GM19239 (cell line): ENCODE data around the gene ANO7.
"Not testable (repeated sequence)": the region's sequence is repeated elsewhere in the genome, so short reads cannot be mapped to it uniquely, and the experiment has no call there.

Experiments used
- DNase-seq: peaks from one replicate; pipeline ENCODE4 v3.0.0; 2011; ENCODE audit warnings: low spot score; ENCODE audit not compliant: insufficient read length
- FAIRE-seq: peaks from 2 replicates; lab custom pipeline; 2011; peaks lifted over from hg19 to GRCh38; lab: Jason Lieb, UNC

ANO7 gene

DNA sequence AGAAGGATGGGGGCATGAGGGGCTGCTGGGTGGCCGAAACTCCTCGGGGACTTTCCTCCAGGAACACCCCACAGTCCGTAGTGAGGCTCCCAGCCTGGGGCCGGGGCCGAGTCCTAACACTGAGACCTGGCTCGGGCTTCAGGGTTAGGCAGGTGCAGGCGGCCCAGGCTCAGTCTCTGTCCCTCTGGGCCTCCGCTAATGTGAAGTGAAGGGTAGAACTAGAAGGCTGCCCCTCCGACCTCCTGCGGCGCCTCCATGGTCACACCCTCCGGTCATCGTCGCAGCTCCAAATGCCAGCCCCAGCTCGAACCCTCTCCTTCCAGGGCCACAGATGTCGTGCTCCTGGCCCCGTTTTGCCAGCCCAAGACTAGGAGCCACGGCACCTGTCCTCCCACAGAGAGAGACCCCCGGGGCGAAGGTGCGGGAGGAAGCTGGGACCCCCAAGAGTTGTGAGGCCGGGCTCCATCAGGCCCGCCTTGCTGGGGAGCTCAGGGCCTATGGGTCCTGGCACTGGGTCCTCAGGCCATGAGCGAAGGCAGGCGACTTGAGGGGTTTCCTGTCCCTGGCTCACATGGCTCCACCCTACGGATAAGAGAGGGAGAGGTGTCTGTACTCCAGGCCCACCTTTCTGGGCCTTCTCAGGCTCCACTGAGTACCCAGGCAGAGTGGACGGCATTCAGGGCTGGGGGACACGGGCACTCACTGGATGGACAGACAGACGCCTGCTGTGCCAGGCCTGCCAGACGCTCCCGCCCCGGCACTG, 797 bp downstream of the ANO7 start:
- FAIRE-seq (no peak), DNase-seq (no peak)

DNA sequence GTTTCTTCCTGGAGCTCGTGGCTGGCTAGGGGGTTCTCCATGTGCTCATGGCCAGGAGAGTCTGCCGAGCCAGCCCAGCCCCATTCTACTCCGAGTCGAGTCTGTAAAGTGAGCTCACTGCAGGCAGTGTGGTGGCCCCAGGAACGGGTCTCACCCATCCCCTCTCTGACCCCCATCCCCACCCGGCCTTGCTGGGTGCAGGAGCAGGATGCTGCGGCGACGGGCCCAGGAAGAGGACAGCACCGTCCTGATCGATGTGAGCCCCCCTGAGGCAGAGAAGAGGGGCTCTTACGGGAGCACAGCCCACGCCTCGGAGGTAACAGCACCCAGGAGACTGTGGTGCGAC, 1.4 kb downstream of the ANO7 start:
- FAIRE-seq: no peak
- no peak for DNase-seq

DNA sequence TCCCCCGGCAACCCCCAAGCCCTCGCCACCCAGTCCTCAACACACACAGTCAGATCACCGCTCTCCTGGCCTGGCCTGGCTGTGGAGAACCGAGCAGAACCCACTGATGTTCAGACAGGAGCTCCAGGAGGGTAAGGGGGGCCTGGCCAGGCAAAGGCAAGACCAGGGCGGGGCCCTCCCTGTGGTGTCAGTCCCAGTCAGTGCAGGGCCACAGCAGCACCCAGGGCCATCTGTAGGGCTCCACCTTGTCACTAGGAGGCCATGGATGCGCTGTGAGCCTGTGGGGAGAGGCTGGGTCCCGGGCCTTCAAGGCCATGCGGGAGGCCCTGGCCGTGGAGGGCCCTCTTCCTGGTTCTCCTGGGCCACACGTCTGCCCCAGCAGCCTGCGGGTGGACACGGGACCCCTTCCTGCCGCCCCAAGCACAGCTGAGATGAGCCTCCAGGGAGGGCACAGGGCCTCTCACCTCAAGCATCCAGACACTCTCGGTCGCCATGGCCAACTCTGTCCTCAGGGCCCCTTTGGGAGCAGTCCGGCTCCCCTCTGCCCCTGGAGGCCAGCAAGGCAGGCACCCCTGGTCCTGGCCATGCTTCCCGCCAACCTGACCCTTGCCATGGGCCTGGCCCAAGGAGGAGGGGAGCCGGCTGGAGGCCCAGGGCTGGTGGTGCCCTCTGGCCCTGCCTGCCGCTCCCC, 2.0 kb downstream of the ANO7 start:
- DNase-seq (no peak), FAIRE-seq (no peak)

DNA sequence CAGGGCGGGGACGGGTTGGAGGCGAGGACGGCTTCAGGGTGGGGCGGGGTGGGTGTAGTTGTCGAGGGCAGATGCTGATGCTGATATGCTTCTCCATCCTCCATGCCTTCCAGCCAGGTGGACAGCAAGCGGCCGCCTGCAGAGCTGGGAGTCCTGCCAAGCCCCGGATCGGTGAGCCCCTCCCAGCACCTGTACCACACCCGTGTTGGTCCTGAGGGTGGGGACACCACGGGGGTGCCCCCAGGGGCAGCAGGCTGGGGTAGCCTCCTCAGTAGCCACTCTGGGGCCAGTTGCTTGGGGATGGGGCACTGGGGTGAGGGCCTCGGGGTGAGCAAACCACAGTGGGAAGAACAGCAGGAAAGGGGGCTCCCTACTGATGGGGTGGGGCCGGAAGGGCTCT, 2.6 kb downstream of the ANO7 start:
- FAIRE-seq (no peak), DNase-seq (no peak)

DNA sequence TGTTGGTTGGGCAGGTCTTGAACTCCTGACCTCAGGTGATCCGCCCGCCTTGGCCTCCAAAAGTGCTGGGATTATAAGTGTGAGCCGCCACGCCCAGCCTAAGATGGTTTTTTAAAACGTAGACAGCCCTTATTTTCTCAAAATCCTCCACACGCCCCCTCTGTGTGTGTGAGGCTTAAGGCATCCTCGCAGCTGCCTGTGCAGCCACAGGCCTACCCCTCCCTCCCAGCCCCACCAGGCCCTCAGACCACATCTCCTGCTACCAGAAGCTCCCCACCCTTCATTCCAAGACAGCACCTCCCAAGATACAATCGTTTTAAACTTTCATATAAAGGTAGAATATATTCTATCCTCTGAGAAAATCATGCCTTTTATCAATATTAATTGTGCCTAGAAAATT, 4.8 kb downstream of the ANO7 start:
- FAIRE-seq (no peak), DNase-seq (no peak)

DNA sequence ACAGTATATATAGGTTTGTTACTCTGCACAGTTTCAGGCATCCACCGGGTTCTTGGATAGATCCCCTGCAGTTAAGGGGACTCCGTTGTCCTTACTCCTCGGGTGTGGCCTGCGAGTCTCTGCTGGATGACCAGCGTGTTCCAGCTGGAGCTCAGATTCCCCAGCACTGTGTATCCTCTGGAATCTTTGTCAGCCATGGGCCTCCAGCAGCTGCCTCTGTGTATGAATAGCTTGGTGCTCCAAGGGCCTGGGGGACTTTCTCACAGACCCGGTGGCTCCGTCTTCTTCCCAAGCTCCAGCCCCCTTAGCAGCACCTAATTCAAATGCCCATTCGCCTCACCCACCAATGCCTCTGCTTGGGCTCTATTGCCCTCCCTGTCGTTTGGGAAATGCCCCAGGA, 6.3 kb downstream of the ANO7 start:
- DNase-seq (no peak), FAIRE-seq (no peak)

DNA sequence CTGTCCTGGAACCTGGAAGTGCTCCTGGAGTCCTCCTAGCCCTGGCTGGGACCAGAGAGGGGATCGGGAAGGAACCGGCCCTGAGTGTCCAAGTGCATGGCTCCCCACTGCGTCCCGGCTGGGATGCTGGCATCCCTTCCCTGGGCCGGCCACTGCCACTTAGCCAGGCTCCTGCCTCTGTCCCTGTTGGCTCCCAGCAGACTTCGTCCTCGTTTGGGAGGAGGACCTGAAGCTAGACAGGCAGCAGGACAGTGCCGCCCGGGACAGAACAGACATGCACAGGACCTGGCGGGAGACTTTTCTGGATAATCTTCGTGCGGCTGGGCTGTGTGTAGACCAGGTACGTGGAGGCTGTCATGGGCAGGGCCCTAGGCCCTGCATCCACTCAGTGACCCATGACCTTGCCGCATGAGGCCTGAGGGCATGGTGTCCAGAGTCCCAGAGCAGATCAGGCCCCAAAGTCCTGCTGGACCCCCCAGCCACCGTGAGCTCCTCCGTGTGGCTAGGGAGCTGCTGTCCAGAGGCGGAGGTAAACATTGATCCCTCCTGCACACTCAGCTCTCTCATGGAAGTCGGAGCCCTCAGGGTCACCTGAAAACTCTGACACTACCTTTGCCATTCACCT, 7.1 kb downstream of the ANO7 start:
- DNase-seq: no peak
- no peak for FAIRE-seq

DNA sequence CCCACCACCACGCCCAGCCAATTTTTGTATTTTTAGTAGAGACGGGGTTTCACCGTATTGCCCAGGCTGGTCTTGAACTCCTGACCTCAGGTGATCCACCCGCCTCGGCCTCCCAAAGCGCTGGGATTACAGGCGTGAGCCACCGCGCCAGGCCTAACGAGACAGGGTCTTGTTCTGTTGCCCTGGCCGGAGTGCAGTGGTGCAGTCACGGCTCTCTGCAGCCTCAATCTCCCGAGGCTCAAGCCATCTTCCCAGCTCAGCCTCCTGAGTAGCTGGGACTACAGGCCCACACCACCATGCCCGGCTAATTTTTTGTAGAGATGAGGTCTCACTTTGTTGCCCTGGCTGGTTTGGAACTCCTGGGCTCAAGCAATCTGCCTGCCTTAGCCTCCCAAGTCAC, 8.8 kb downstream of the ANO7 start:
- not testable (repeated sequence) for FAIRE-seq, DNase-seq

DNA sequence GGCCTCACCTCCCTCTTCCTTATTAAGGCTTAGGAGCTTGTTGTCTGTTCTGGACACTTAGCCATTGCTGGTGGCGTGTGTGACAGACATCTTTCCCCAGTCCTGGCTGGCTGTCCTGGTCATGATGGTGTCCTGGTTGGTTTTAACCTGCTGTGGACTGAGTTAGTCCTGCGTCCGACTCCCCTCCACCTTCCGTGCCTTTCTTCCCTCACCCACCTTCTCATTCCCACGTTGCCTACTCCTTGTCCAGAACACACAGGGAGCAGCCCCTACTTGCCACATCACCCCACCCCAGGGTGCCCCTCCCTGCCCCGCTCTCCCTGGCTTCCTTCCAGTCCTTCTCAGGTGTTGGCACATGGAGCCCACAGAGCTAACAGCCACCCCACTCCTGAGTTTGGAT, 9.5 kb downstream of the ANO7 start:
- no peak for FAIRE-seq
- DNase-seq: no peak

DNA sequence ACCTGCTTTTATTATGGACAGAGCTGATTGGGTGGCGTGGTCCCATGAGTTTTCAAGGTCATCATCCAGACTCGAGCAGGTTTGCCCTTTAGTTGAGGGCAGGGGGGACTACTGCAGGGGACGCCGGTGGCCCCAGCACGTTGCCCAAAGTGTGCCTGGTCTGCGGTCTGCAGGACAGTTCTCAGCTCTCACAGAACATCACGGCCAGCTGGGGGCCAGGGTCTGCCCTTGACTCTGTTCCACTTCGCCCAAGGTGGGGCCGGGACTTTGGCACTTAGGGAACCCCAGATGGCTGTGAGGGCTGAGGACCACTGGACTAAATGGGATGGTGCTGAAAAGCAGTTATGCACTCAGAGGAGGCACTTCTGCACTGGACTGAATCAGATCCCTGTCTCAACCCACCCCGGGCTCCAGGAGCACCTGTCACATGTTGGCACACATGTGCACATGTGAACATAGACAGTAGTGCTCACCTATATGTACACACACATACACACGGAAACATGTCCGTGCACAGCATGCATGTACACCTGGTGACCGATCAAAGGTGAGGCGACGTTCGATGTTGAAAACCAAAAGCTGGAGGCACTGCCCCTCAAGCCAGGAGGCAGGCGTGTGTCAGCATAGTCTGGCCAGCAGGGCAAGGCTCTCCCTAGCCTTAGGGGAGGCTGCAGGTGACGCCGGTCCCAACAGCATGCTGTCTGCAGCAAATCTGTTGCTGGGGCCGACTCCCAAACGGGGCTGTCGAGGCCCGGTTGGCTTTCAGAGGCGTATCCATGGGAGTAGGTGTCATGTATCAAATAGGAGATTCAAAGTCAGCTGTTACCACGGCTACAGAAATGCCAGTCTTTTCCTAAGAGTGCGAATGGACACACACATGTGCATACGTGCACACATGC, 10.2 kb downstream of the ANO7 start:
- DNase-seq (no peak), FAIRE-seq (no peak)

DNA sequence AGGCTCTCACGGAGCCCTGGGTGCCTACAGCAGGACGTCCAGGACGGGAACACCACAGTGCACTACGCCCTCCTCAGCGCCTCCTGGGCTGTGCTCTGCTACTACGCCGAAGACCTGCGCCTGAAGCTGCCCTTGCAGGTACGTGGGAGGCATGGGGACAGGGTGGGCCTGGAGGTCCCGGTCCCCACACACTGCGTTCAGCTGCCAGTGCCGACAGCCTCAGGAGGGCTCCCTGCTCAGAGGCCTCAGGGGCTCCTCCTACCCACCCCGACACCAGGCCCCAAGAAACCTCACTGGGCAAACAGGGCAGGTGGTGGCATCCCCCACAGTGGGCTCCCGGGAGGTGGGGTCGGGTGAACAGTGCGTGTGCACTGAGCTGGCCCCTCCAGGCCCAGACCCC, 10.8 kb downstream of the ANO7 start:
- no peak for DNase-seq
- FAIRE-seq: no peak

DNA sequence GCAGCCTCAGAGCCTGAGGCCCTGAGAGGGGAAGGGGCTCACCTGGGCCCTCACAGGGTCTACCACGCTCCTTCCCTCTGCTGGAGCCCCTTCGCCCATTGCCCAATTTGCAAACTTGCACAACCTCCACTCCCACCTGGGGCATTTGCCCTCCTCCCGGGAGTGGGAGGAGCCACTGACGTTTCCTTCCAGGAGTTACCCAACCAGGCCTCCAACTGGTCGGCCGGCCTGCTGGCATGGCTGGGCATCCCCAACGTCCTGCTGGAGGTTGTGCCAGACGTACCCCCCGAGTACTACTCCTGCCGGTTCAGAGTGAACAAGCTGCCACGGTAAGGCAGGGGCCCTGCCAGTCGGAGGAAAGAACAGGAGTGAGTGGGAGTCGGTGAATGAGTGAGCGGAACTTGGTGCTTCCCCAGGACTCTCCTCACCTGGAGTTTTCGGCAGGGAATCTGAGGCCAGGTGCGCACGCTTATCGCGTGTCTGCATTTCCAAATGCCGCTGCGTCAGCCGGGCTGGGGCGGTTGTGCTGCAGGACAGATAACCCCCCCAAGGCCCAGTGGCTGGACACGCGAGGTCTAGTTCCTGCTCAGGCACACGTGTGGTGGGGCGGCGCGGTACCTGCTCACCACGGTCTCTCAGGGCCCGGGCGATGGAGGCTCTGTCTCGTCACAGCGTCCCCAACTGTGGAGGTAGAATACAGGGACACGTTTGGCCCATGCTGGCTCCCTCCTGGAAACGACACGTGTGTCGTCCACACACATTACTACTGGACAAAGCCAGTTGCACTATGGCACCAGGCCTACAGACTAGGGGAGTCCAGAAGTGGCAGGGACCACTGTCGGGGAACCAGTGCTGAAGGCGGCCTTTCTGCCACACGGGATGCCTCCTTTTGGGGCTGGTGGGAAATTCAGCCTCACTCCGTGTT, 11.7 kb downstream of the ANO7 start:
- FAIRE-seq (no peak), DNase-seq (no peak)

DNA sequence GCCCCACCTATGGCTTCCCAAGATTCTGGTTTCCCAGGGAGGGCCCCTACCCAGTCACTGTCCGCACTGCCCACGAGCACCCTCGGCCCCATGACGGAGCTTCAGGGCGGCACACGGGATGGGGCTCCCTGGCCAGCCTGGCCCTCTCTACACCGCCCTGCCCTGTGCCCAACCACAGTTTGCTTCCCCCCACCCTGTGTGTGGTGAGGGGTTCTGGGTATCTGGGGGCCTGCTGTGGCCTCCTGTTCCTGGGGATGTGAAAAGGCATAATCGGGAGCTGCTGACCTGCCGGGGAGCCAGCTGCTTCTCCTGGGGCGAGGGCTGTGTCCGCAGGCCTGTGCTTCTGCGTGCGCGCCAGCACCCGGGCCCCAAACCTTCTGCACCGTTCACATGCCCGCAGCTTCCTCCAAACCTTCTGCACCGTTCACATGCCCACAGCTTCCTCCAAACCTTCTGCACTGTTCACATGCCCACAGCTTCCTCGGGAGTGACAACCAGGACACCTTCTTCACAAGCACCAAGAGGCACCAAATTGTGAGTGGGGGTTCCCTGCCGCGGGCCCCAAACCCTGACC, 12.4 kb downstream of the ANO7 start:
- no peak for DNase-seq
- FAIRE-seq: no peak

DNA sequence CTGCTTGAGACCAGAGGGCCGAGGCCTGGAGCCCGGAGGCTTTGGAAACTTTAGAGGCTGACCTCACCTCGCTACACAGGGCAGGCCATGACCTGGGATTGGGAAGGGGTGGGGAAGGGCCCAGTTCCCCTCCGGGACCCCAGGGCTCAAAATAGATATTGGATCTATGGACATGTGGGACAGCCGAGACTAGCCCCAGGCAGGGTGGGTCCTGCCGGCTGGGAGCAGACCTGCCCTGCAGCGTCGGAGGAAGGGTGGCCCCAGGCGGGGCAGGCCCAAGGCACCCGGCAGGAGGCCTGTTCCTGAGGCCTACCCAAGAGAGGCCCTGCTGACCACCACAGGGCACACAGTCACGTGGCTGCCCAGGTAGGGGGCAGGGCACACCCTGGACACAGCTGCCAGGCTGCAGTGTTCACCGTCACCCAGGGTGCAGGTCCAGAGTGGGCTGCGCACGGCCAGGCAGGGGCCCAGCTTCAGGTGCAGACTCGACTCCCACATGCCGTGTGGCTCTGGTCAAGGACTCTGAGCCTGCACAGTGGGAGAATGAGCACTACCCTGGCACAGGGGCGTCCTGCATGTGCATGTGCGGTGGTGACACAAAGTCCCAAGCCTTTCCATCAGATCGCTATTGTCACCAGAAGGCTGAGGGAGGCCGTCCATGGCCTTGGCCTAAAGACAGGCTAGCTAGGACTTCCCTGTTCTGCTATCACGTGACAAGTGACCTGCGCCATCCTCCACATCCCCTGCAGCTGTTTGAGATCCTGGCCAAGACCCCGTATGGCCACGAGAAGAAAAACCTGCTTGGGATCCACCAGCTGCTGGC, 13.2 kb downstream of the ANO7 start:
- DNase-seq (no peak), FAIRE-seq (no peak)

DNA sequence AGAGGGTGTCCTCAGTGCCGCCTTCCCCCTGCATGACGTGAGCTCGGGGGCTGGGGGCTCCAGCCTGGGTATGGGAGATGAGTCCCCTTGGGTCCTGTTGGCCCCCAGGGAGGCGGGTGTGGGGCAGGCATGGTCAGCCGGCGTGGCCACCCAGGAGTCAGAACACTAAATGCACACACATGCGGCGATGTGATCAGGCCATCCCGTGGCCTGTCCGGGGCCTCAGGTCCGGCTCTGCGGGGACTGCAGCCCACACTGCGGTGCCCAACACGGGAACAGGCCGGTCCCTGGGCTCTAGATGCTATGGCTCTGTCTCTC, 13.8 kb downstream of the ANO7 start:
- no peak for FAIRE-seq
- DNase-seq: no peak

DNA sequence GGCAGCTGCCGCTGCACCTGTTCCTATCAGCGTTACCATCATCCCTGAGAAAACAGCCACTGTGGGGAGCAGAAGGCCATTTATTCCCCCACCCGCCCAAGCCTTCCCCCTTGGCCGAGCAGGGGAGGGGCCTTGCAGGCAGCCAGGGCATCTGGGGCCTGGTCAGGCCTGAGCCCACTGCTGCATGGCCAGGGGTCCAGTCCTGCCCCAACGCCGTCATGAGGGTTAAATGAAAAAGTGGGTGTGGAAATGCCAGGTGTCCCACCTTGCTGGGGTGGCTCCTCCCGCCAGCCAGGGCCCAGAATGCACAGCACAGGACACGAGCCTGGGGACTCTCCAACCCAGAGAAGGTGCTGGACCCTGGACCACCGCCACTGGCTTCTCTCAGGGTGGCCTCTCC, 14.2 kb downstream of the ANO7 start:
- no peak for DNase-seq
- FAIRE-seq: no peak

DNA sequence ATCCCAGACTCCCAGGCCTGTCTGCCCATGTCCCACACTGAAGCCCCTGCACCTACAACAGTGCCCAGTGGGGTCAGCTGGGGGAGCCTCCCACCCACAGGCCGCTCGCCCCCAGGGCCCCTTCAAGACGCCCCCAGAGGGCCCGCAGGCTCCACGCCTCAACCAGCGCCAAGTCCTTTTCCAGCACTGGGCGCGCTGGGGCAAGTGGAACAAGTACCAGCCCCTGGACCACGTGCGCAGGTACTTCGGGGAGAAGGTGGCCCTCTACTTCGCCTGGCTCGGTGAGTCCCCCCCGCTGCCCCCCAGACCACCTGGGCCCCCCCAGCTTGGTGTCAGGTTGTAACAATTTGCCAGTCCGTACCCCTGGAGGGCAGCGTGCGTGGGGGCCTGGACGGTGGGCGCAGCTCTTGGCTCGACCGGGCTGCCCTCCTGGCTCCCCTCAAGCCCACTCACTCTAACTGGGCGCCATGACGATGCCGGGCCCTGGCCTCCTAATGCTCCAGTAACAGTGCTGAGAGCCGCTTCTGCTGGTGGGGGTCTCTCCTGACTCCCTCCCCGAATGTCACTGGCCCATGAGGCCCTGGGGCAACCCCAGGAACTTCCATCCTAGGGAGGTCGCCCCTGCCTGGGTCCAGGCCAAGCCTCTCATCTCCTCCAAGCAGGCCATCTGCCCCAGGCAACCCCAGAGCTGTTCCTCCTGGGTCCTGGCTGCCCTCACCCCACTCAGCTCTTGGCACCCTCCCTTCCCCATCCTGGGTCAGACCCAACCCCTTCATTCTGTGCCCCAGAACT, 14.9 kb downstream of the ANO7 start:
- no peak for DNase-seq
- no peak for FAIRE-seq

DNA sequence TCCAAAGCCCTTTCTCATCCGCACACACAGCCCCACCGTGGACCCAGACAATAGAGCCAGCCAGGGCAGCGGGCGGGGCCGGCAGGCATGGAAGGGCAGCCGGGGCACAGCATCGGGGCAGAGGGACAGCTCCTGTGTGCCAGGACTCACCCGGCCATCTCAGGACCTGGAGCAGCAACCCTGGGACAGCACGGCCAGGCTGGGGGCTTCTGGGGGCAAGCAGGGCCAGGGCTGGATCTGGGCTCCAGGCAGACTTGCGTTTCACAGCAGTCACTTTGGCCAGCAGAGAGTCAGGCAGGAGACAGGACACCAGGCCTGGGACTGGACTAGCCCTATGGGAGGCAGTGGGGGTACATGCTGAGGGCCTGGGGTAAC, 15.5 kb downstream of the ANO7 start:
- FAIRE-seq: no peak
- DNase-seq: no peak
